B cell (primary cell): Measurements from ENCODE around the gene UBL4A. TPM values are rescaled to one million over a fixed set of nuclear protein-coding genes. Genes with fewer than 3 reads are reported as not detected.

Experiments
- ATAC-seq: fragments of 200-7000 bp; cut with Tn5 transposase; one replicate; pipeline ENCODE4 v1.10.0; 2021; ENCODE audit warnings: low read depth, mild to moderate bottlenecking, moderate number of reproducible peaks, moderate library complexity
- CTCF ChIA-PET: fragments of 350-600 bp; sonication (Branson Sonifier 250); formaldehyde crosslinking; loops from one replicate; lab custom pipeline; 2021; ENCODE audit warnings: antibody characterized with exemption, inconsistent platforms; lab: Charles Lee
- POLR2A ChIA-PET: fragments of 350-600 bp; sonication (Branson Sonifier 250); formaldehyde crosslinking; loops from one replicate; lab custom pipeline; 2021; ENCODE audit warnings: antibody characterized with exemption; lab: Charles Lee
- DNase-seq: peaks from one replicate; pipeline ENCODE4 v3.0.0; 2013
- H2AFZ ChIP-seq: 2 replicates; pipeline ENCODE4 v1.6.1; 2012; ENCODE audit warnings: mild to moderate bottlenecking, low read depth, low read length; ENCODE audit not compliant: insufficient read depth, poor library complexity, severe bottlenecking
- H3K27ac ChIP-seq, 2 donors: 1 replicate in 1 of 2; 2 replicates in 1 of 2; pipeline ENCODE4 v1.5.1; 2012 to 2013; ENCODE audit warnings: low read length in 2 of 2, mild to moderate bottlenecking in 2 of 2, moderate library complexity in 1 of 2
- H3K27me3 ChIP-seq, 4 experiments: fragments of 200-600 bp in 1 of 4; sonication (generic) in 1 of 4; replicated peaks in 1 of 4; 1 replicate in 2 of 4; 2 replicates in 2 of 4; pipeline versions ENCODE4 v1.6.1 to v1.7.0; 2013 to 2016; ENCODE audit warnings: low read length in 3 of 4, mild to moderate bottlenecking in 2 of 4, mixed read lengths in 1 of 4, moderate library complexity in 1 of 4; ENCODE audit not compliant: insufficient read depth in 4 of 4, control insufficient read depth in 3 of 4; ENCODE audit errors: control extremely low read depth in 1 of 4
- H3K36me3 ChIP-seq, 2 experiments: replicated peaks in 1 of 2; 1 replicate in 1 of 2; 2 replicates in 1 of 2; pipeline versions ENCODE4 v1.6.1 to v1.7.1; 2013; ENCODE audit warnings: low read length in 1 of 2; ENCODE audit not compliant: insufficient read depth in 2 of 2, control insufficient read depth in 1 of 2; ENCODE audit errors: control extremely low read depth in 1 of 2, extremely low read depth in 1 of 2
- H3K4me1 ChIP-seq, 2 donors: fragments of 200-600 bp in 1 of 2; sonication (generic) in 1 of 2; 1 replicate in 1 of 2; 2 replicates in 1 of 2; pipeline versions ENCODE4 v1.5.1 to v1.6.1; 2013 to 2017; ENCODE audit warnings: low read length in 2 of 2; ENCODE audit not compliant: control insufficient read depth in 2 of 2, insufficient read depth in 2 of 2
- H3K4me2 ChIP-seq: replicated peaks from 2 replicates; pipeline ENCODE3; 2012; ENCODE audit warnings: mild to moderate bottlenecking, low read depth, low read length; ENCODE audit not compliant: poor library complexity, severe bottlenecking
- H3K4me3 ChIP-seq, 5 experiments: fragments of 200-600 bp in 1 of 5; sonication (generic) in 1 of 5; 1 replicate in 3 of 5; 2 replicates in 2 of 5; pipeline versions ENCODE4 v1.5.1 to v1.7.0; 2011 to 2016; ENCODE audit warnings: low read length in 4 of 5, mild to moderate bottlenecking in 4 of 5, low read depth in 2 of 5, control low read depth in 1 of 5, moderate library complexity in 1 of 5; ENCODE audit not compliant: insufficient read depth in 1 of 5; ENCODE audit errors: control extremely low read depth in 1 of 5, extremely low read depth in 1 of 5
- H3K79me2 ChIP-seq: fragments of 200-600 bp; sonication (generic); one replicate; pipeline ENCODE4 v1.6.0; 2016; ENCODE audit warnings: low read length; ENCODE audit not compliant: control insufficient read depth, insufficient read depth
- H3K9ac ChIP-seq: fragments of 200-600 bp; sonication (generic); 2 replicates; pipeline ENCODE4 v1.6.1; 2017; ENCODE audit warnings: mild to moderate bottlenecking, low read length, moderate library complexity
- H3K9me3 ChIP-seq, 3 donors: one replicate each; pipeline versions ENCODE4 v1.6.1 to v1.7.1; 2013; ENCODE audit warnings: low read length in 2 of 3; ENCODE audit not compliant: control insufficient read depth in 2 of 3, insufficient read depth in 1 of 3; ENCODE audit errors: control extremely low read depth in 1 of 3
- H4K20me1 ChIP-seq: 2 replicates; pipeline ENCODE4 v1.6.0; 2012; ENCODE audit warnings: mild to moderate bottlenecking, low read length; ENCODE audit not compliant: insufficient read depth, control insufficient read depth, poor library complexity, severe bottlenecking
- H3K27ac Mint-ChIP-seq: one replicate; pipeline ENCODE4 v1.8.0; 2021; ENCODE audit warnings: mixed read lengths
- H3K27me3 Mint-ChIP-seq: one replicate; pipeline ENCODE4 v1.8.0; 2021; ENCODE audit warnings: mixed read lengths
- H3K4me1 Mint-ChIP-seq: one replicate; pipeline ENCODE4 v1.8.0; 2021; ENCODE audit warnings: mixed read lengths
- H3K4me3 Mint-ChIP-seq: one replicate; pipeline ENCODE4 v1.8.0; 2021; ENCODE audit warnings: mixed read lengths
- H3K9me3 Mint-ChIP-seq: one replicate; pipeline ENCODE4 v1.8.0; 2022; ENCODE audit warnings: mixed read lengths; ENCODE audit not compliant: insufficient read depth
- CTCF ChIP-seq: fragments of 200-600 bp; IDR thresholded peaks from one replicate; pipeline ENCODE4 v1.8.0; 2022; ENCODE audit warnings: antibody characterized with exemption, mild to moderate bottlenecking
- EZH2 ChIP-seq: IDR thresholded peaks from 2 replicates; pipeline ENCODE4 v1.6.1; 2012; ENCODE audit warnings: borderline replicate concordance, low read depth, mild to moderate bottlenecking, moderate library complexity, low read length; ENCODE audit not compliant: insufficient read depth, poor library complexity, severe bottlenecking
- WGBS: methylation state at CpG from one replicate; pipeline ENCODE4 v1.1.5; 2013; ENCODE audit warnings: missing lambda C conversion rate; ENCODE audit not compliant: insufficient coverage; 5-methylcytosine and 5-hydroxymethylcytosine counted together
- intact Hi-C: fragments of 100-400 bp; cut with micrococcal nuclease; formaldehyde crosslinking; loops from one replicate; pipeline ENCODE4 v1.10.0; 2022
- polyA plus RNA-seq: library from polyadenylated mRNA; depleted of rRNA; stranded (reverse); fragments of >200 nt; gene quantifications from 2 replicates; pipeline ENCODE4 v1.2.3, GENCODE V29; 2012
- total RNA-seq, 2 donors: library from RNA; stranded (reverse); fragments of 120-200 nt in 1 of 2; gene quantifications; 1 replicate in 1 of 2; 2 replicates in 1 of 2; pipeline versions ENCODE4 v1.2.3 to v1.2.4, GENCODE V29; 2013 to 2022

Gene UBL4A
- total and polyA plus RNA-seq, 2 donors (not counting 1 experiment from before 2014, with no cell fraction given), result 13.1 to 23.3 TPM

DNA sequence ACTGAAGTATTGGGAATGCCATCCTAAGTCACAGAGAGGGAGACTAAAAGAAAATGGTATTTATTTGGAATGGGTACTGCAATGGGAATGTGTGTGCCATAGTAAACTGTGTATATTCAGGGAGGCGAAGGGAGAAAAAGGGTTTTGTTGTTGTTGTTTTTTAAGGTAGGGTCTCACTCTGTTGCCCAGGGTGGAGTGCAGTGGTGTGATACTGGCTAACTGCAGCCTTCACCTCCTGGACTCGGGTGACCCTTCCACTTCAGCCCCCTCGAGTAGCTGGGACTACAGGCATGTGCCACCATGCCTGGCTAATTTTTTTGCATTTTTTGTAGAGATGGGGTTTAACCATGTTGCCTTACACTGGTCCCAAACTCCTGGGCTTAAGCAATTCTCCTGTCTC lies 8.3 kb upstream of the UBL4A start:
- TF ChIP-seq EZH2, result no peak
- no peak for TF ChIP-seq CTCF
- Histone ChIP-seq H3K79me2 (peaks cover 5% of the 10 kb centered on the region), H3K36me3 (no peaks in the 10 kb centered on the region), H3K4me3 (no peak overlapping the region), H3K9ac (no peak overlapping the region), H3K4me1 (peaks cover 0 to 21% of the 10 kb centered on the region in 2 donors), H3K9me3 (no peaks in the 10 kb centered on the region), H2AFZ (no peak overlapping the region), H3K4me2 (no peak overlapping the region), H3K27me3 (no peaks in the 10 kb centered on the region), H4K20me1 (no peaks in the 10 kb centered on the region), H3K27ac (no peak overlapping the region)
- no peak overlapping the region for H3K27ac Mint-ChIP-seq
- no CpG with 5 or more reads among the region's 3 CpGs for WGBS
- peaks cover 12% of the 10 kb centered on the region for H3K4me1 Mint-ChIP-seq
- POLR2A ChIA-PET, result no interaction called here
- DNase-seq (no peak), ATAC-seq (no peak)
- no peak overlapping the region for H3K4me3 Mint-ChIP-seq
- no peaks in the 10 kb centered on the region for H3K9me3 Mint-ChIP-seq
- intact Hi-C loops, result loop anchor here (5.0 kb wide), 2 partner anchors 37 to 97 kb away; partner anchors contain the start of genes PLXNA3 and RPL10
- H3K27me3 Mint-ChIP-seq, result no peaks in the 10 kb centered on the region
- CTCF ChIA-PET, result no interaction called here

DNA sequence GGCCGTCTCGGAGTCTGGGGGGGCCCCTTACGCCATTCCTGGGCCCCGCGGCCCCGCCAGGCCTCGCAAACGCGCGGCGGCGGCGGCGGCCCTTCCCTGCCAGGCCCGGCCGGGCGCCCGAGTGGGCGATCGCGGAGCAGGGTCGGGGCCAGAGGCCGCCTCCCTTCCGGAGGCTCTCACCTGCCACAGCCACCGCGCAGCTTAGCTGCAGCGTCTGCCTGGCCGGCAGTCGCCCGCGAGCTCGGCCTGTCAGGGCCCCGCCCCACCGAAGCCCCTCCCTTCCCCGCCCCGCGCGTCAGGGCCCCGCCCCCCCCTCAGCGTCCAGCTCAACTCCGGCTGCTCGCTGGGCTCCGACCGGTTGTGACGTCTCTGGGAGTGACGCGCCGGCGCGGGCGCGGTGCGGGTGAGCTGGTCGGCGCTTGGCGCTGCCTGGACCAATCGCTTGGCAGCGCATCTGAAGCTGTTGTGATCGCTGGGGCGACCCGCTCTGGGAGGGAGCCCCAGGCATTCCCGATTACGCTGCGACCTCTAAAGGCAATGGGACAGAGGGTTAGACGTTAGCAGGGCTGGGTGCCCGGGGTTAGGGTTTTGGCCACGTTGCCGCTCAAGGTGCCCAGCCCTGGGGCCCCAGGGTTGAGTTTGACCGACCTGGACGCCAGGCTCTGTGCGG lies 4.1 kb upstream of the UBL4A start, which contains the start of gene SLC10A3:
TSS of gene SLC10A3 (minus strand) at position 216 of the 670 bp plus-strand sequence. CDS start 1,689 bp downstream, outside the sequence.
- Mint-ChIP-seq H3K9me3 (no peaks in the 10 kb centered on the region), H3K4me1 (peaks cover 17% of the 10 kb centered on the region), H3K27me3 (no peaks in the 10 kb centered on the region), H3K27ac (peak within 1 kb of the TSS; percentile 95), H3K4me3 (peak within 1 kb of the TSS; percentile 89)
- ATAC-seq, result peak; percentile 79
- POLR2A ChIA-PET, result interaction anchor here (0.9 to 1.8 kb wide), 6 partner anchors 26 to 563 kb away, joined by 3 to 13 read pairs (median 6); partner anchors contain the start of genes ATP6AP1, FAM3A and RPL10
- under 1% methylated on average over 48 of the region's 71 CpGs for WGBS
- H3K4me2 ChIP-seq, result peak within 1 kb of the TSS; percentile 80
- TF ChIP-seq CTCF (no peak), EZH2 (no peak)
- H3K4me3 ChIP-seq, result peak within 1 kb of the TSS; percentile 42 to 67 (median 61)
- no peaks in the 10 kb centered on the region for H4K20me1 ChIP-seq
- peak within 1 kb of the TSS; percentile 84 for H3K27ac ChIP-seq
- peak within 1 kb of the TSS; percentile 73 for H3K9ac ChIP-seq
- no peaks in the 10 kb centered on the region for H3K27me3 ChIP-seq
- intact Hi-C loops, result loop anchor here (1.0 to 5.0 kb wide), 5 partner anchors 11 to 93 kb away; partner anchors contain the start of genes FAM3A, LAGE3, PLXNA3 and RPL10
- H3K9me3 ChIP-seq, result no peaks in the 10 kb centered on the region
- peak; percentile 91 for DNase-seq
- H2AFZ ChIP-seq, result peak within 1 kb of the TSS; percentile 74
- H3K79me2 ChIP-seq, result peaks cover 5% of the 10 kb centered on the region
- peaks cover 2 to 34% of the 10 kb centered on the region in 2 donors for H3K4me1 ChIP-seq
- CTCF ChIA-PET, result interaction anchor here (1.1 to 1.9 kb wide), 6 partner anchors 23 to 117 kb away, joined by 3 to 11 read pairs (median 6); partner anchors contain the start of genes PLXNA3, RPL10 and TAFAZZIN
- peaks cover 0 to 5% of the 10 kb centered on the region in 2 experiments for H3K36me3 ChIP-seq
